ENCODE data around the gene RASSF5. TPM values are rescaled to one million over a fixed set of nuclear protein-coding genes. Genes with fewer than 3 reads are reported as not detected.

RASSF5 gene
- total RNA-seq, 1 donor from 2014 or later: 1.4 TPM

DNA sequence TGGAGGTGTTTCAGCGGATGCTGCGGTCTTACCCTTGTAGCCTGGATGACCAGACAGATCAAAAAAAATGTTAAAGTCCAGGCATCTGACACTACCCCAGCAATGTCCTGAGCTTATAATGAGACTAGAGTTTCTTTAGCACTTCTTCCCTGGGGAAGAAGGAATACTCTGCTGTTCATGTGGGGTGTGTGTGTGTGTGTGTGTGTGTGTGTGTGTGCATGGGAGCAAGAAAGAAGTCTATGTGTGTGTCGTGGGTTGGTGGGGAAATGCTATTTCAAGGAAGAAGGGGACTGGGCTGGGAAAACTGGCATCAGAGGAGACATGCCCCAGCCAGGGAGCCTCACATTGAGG, 3.0 kb upstream of the RASSF5 start:
- DNase-seq (ENCODE audit: low read depth, low spot score): no peak
- Mint-ChIP-seq H3K27ac (ENCODE audit: unreplicated experiment) (no peak overlapping the region), H3K9me3 (no peaks in the 10 kb centered on the region), H3K27me3 (ENCODE audit: low read depth) (peaks cover 72% of the 10 kb centered on the region), H3K4me1 (peaks cover 4% of the 10 kb centered on the region), H3K4me3 (no peak overlapping the region), H3K36me3 (ENCODE audit: low read depth) (no peaks in the 10 kb centered on the region)
- TF ChIP-seq CTCF (conservative IDR thresholded peaks at IDR 0.05): no peak

GRCh38 chr1:206505702-206506355, 1.5 kb upstream of the RASSF5 start:
- Mint-ChIP-seq H3K27me3 (ENCODE audit: low read depth) (peaks cover 87% of the 10 kb centered on the region), H3K4me1 (peaks cover 4% of the 10 kb centered on the region), H3K4me3 (peak overlapping the region; percentile 66), H3K36me3 (ENCODE audit: low read depth) (no peaks in the 10 kb centered on the region), H3K27ac (ENCODE audit: unreplicated experiment) (no peak overlapping the region), H3K9me3 (no peaks in the 10 kb centered on the region)
- peak; percentile 57 for TF ChIP-seq CTCF (conservative IDR thresholded peaks at IDR 0.05)
- no peak for DNase-seq (ENCODE audit: low read depth, low spot score)

DNA sequence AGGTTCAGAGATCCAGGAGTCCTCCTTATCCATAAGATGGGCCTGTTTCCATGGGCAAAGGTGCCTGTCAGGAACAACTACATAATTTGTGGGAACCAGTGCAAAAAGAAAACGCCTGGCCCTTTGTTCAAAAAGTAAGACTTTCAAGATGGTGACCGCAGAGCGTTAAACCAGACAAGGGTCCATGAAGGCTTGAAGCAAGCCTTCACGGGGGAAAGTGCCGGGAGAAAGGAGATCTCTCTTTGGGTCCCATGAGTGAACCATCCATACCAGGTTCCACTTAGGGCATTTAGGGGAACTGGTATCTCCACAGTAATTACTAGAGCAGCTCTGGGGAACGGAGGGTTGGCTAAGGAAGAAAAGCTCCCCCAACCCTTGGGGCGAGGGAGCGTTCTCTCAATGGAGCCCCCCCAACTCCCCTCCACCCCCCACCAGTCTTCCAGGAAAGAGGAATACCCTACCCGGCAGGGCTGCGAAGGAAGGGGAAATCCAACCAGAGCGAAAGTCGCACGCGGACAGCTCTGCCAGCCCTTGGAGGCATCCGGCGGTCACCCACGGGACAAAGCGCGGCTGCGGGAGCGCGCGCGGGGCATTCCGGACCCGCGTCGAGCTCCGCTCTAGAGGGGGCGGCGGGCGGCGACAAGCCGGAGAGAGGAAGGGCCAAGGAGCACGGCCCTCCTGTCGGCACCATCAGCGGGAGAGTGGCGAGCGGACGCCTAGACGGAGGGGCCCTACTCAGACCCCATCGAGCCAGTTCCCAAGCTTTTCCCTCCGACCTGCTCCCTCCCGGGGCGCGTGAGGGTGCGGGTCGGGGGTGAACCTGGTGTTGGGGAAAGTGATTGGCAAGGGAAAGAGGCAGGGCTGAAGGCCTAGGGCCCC, 687 bp upstream of the RASSF5 start:
- Mint-ChIP-seq H3K36me3 (ENCODE audit: low read depth) (no peaks in the 10 kb centered on the region), H3K27me3 (ENCODE audit: low read depth) (peaks cover 93% of the 10 kb centered on the region), H3K9me3 (no peaks in the 10 kb centered on the region), H3K4me3 (peak overlapping the region; percentile 66), H3K27ac (ENCODE audit: unreplicated experiment) (no peak overlapping the region), H3K4me1 (peaks cover 9% of the 10 kb centered on the region)
- DNase-seq (ENCODE audit: low read depth, low spot score): no peak
- TF ChIP-seq CTCF (conservative IDR thresholded peaks at IDR 0.05): no peak

GRCh38 chr1:206508130-206508889, 979 bp downstream of the RASSF5 start:
- no peak for TF ChIP-seq CTCF (conservative IDR thresholded peaks at IDR 0.05)
- DNase-seq (ENCODE audit: low read depth, low spot score): no peak
- H3K4me1 Mint-ChIP-seq: peaks cover 20% of the 10 kb centered on the region
- H3K27ac Mint-ChIP-seq (ENCODE audit: unreplicated experiment): no peak overlapping the region
- H3K36me3 Mint-ChIP-seq (ENCODE audit: low read depth): no peaks in the 10 kb centered on the region
- H3K27me3 Mint-ChIP-seq (ENCODE audit: low read depth): peaks cover 88% of the 10 kb centered on the region
- no peaks in the 10 kb centered on the region for H3K9me3 Mint-ChIP-seq
- peak overlapping the region; percentile 54 for H3K4me3 Mint-ChIP-seq

DNA sequence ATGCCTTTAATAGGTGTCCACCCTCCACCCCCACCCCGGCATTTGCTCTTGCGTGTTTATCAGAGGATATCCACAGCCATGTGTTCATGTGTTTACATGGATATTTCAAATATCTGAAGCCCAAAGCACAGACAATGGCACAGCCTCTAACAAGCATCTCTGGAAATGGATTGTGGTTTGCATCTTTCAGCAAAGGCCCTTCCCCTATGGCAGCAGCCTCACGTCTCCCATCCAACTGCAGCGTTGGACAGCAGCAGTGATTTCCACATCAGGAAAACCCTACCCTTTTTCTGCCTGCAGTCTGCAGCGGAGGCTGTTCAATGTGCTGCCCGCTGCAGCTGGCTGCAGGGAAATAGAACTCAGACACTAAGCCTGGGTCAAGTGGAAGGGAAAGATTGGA, 1.6 kb downstream of the RASSF5 start:
- Mint-ChIP-seq H3K27ac (ENCODE audit: unreplicated experiment) (no peak overlapping the region), H3K4me3 (peak overlapping the region; percentile 54), H3K36me3 (ENCODE audit: low read depth) (no peaks in the 10 kb centered on the region), H3K9me3 (no peaks in the 10 kb centered on the region), H3K27me3 (ENCODE audit: low read depth) (peaks cover 81% of the 10 kb centered on the region), H3K4me1 (peaks cover 20% of the 10 kb centered on the region)
- no peak for DNase-seq (ENCODE audit: low read depth, low spot score)
- no peak for TF ChIP-seq CTCF (conservative IDR thresholded peaks at IDR 0.05)

Measured in neural crest cell (in vitro differentiated cells).